ENCODE measurements around the gene EFHD2.
"Not testable (repeated sequence)": the region's sequence is repeated elsewhere in the genome, so short reads cannot be mapped to it uniquely, and the experiment has no call there.

EFHD2 gene

GRCh38 chr1:15457585-15457984 is 47.9 kb downstream of the EFHD2 start:
- no peak for DNase-seq

- not testable (repeated sequence) for DNase-seq
These were observed 48.7 kb downstream of the EFHD2 start for GRCh38 chr1:15458388-15458787.

GRCh38 chr1:15459771-15460707 is 50.4 kb downstream of the EFHD2 start:
- DNase-seq, result no peak

- DNase-seq, result no peak
These were observed 51.0 kb downstream of the EFHD2 start for GRCh38 chr1:15460708-15461095.

- DNase-seq, result not testable (repeated sequence)
These were observed 53.5 kb downstream of the EFHD2 start for GRCh38 chr1:15463064-15463800.

- not testable (repeated sequence) for DNase-seq
These were observed 54.2 kb downstream of the EFHD2 start for GRCh38 chr1:15463926-15464322.

GRCh38 chr1:15465674-15466073 is 56.0 kb downstream of the EFHD2 start:
- DNase-seq, result no peak

GRCh38 chr1:15466955-15467625 is 57.4 kb downstream of the EFHD2 start:
- not testable (repeated sequence) for DNase-seq

- DNase-seq, result no peak
These were observed 58.5 kb downstream of the EFHD2 start for GRCh38 chr1:15468145-15468544.

GRCh38 chr1:15469361-15469760 is 59.7 kb downstream of the EFHD2 start:
- no peak for DNase-seq

- not testable (repeated sequence) for DNase-seq
These were observed 60.2 kb downstream of the EFHD2 start for GRCh38 chr1:15469821-15470448.

GRCh38 chr1:15471067-15471466 is 61.4 kb downstream of the EFHD2 start:
- not testable (repeated sequence) for DNase-seq

- DNase-seq, result not testable (repeated sequence)
These were observed 62.0 kb downstream of the EFHD2 start for GRCh38 chr1:15471723-15472122.

GRCh38 chr1:15472587-15472986 is 62.9 kb downstream of the EFHD2 start:
- no peak for DNase-seq

GRCh38 chr1:15475752-15476314 is 66.1 kb downstream of the EFHD2 start, which contains the start of gene CELA2B:
TSS of gene CELA2B (plus strand) at chr1:15476104. CDS start at chr1:15476126, 22 bp downstream.
- no peak for DNase-seq

- no peak for DNase-seq
These were observed 67.2 kb downstream of the EFHD2 start for GRCh38 chr1:15476927-15477326.

GRCh38 chr1:15477646-15478212 is 68.0 kb downstream of the EFHD2 start:
- DNase-seq, result no peak

Measured in cortex of kidney (tissue), 1 donor.